H1 (cell line): ENCODE results near the gene DLG4. TPM values are rescaled to one million over a fixed set of nuclear protein-coding genes. Genes with fewer than 3 reads are reported as not detected.

ENCODE experiments used
- BACH1 ChIP-seq: IDR thresholded peaks from 2 replicates; pipeline ENCODE4 v1.6.1; 2012; ENCODE audit warnings: low read length, improper control_type of control experiment
- CBX5 ChIP-seq: fragments of 300-800, 300-1000 bp; sonication (generic); IDR thresholded peaks from 2 replicates; pipeline ENCODE4 v1.7.1; 2016; ENCODE audit warnings: antibody characterized with exemption, low read length, low read depth
- CHD1 ChIP-seq: IDR thresholded peaks from 2 replicates; pipeline ENCODE4 v1.6.1; 2012; ENCODE audit warnings: low read depth, low read length, improper control_type of control experiment
- CTBP2 ChIP-seq: IDR thresholded peaks from 2 replicates; pipeline ENCODE4 v1.7.0; 2011; ENCODE audit warnings: borderline replicate concordance, mild to moderate bottlenecking, moderate library complexity, mixed read lengths, low read length; ENCODE audit not compliant: insufficient read depth, insufficient read length
- EZH2 ChIP-seq: fragments of 200-600 bp; sonication (generic); IDR thresholded peaks from 2 replicates; pipeline ENCODE4 v1.7.1; 2012; ENCODE audit warnings: low read depth, mild to moderate bottlenecking, moderate library complexity, low read length, inconsistent platforms; ENCODE audit not compliant: severe bottlenecking
- GABPA ChIP-seq: IDR thresholded peaks from 2 replicates; pipeline ENCODE4 v1.6.1; 2011; ENCODE audit warnings: mild to moderate bottlenecking, low read length, moderate library complexity, borderline replicate concordance; ENCODE audit not compliant: insufficient read depth
- HDAC2 ChIP-seq, 2 experiments: fragments of 300-600 bp in 1 of 2; sonication (generic) in 1 of 2; IDR thresholded peaks; 2 replicates each; pipeline ENCODE4 v1.6.1; 2011 to 2012; ENCODE audit warnings: low read depth in 2 of 2, low read length in 2 of 2, mild to moderate bottlenecking in 2 of 2, moderate library complexity in 2 of 2, borderline replicate concordance in 1 of 2, inconsistent platforms in 1 of 2
- KDM1A ChIP-seq: fragments of 200-600, 300-600 bp; sonication (generic); IDR thresholded peaks from 2 replicates; pipeline ENCODE4 v1.7.1; 2016; ENCODE audit warnings: mild to moderate bottlenecking, low read length, borderline replicate concordance
- NANOG ChIP-seq: IDR thresholded peaks from 2 replicates; pipeline ENCODE4 v1.6.1; 2011; ENCODE audit warnings: low read length, low read depth, mild to moderate bottlenecking, inconsistent platforms; ENCODE audit not compliant: insufficient read depth, poor library complexity, severe bottlenecking
- NRF1 ChIP-seq: IDR thresholded peaks from 2 replicates; pipeline ENCODE4 v1.6.1; 2011; ENCODE audit warnings: mild to moderate bottlenecking, low read depth, low read length, improper control_type of control experiment
- RXRA ChIP-seq: IDR thresholded peaks from 2 replicates; pipeline ENCODE4 v1.6.1; 2011; ENCODE audit warnings: low read depth, mild to moderate bottlenecking, low read length, moderate library complexity; ENCODE audit not compliant: insufficient read depth
- SAP30 ChIP-seq: fragments of 300-600 bp; sonication (generic); IDR thresholded peaks from 2 replicates; pipeline ENCODE4 v1.7.1; 2012; ENCODE audit warnings: low read length, moderate library complexity, mild to moderate bottlenecking, inconsistent platforms; ENCODE audit not compliant: insufficient read depth, insufficient replicate concordance
- SIX5 ChIP-seq: IDR thresholded peaks from 2 replicates; pipeline ENCODE4 v1.6.1; 2011; ENCODE audit warnings: mild to moderate bottlenecking, low read depth, low read length
- SP1 ChIP-seq: IDR thresholded peaks from 2 replicates; pipeline ENCODE4 v1.6.1; 2011; ENCODE audit warnings: low read depth, low read length
- SUZ12 ChIP-seq: fragments of 200-600 bp; sonication (generic); IDR thresholded peaks from 2 replicates; pipeline ENCODE4 v1.6.1; 2012; ENCODE audit warnings: mild to moderate bottlenecking, inconsistent platforms, low read length, moderate library complexity, mixed read lengths
- ZNF274 ChIP-seq: IDR thresholded peaks from 2 replicates; pipeline ENCODE4 v1.7.0; 2012; ENCODE audit warnings: low read length, borderline replicate concordance; ENCODE audit errors: extremely low read depth
- polyA plus RNA-seq, 7 experiments: library from polyadenylated mRNA; depleted of rRNA in 3 of 7; stranded (reverse) in 5 of 7; unstranded in 2 of 7; fragments of >200 nt in 5 of 7; fragments of 200-250 nt in 2 of 7; gene quantifications; 1 replicate in 5 of 7; 2 replicates in 1 of 7; 4 replicates in 1 of 7; pipeline versions ENCODE4 v1.2.1 to v1.2.3, GENCODE V29; 2011 to 2013; ENCODE audit warnings: missing spikeins in 2 of 7, mixed read lengths in 2 of 7
- total RNA-seq: library from RNA; stranded (reverse); fragmentation: NEBNext Ultra II Directional; extraction: Animal tissue kit (Norgen Biotek cat#: 25700); gene quantifications from 2 replicates; pipeline ENCODE4 v1.2.1, GENCODE V29; 2021
- TF ChIP-seq, protein P1 (sequence below): IDR thresholded peaks from 2 replicates; pipeline ENCODE4 v1.6.1; 2012; ENCODE audit warnings: low read length, inconsistent platforms
- TF ChIP-seq, protein P2 (sequence below): IDR thresholded peaks from 2 replicates; pipeline ENCODE4 v1.6.1; 2011; ENCODE audit warnings: low read depth, mild to moderate bottlenecking, low read length; ENCODE audit not compliant: insufficient read depth

The DLG4 gene
- total and polyA plus RNA-seq, 2 of the 8 experiments (the other 6 are each of a cell fraction or from before 2014, with no cell fraction given) = 18.9 to 45.9 TPM

DNA sequence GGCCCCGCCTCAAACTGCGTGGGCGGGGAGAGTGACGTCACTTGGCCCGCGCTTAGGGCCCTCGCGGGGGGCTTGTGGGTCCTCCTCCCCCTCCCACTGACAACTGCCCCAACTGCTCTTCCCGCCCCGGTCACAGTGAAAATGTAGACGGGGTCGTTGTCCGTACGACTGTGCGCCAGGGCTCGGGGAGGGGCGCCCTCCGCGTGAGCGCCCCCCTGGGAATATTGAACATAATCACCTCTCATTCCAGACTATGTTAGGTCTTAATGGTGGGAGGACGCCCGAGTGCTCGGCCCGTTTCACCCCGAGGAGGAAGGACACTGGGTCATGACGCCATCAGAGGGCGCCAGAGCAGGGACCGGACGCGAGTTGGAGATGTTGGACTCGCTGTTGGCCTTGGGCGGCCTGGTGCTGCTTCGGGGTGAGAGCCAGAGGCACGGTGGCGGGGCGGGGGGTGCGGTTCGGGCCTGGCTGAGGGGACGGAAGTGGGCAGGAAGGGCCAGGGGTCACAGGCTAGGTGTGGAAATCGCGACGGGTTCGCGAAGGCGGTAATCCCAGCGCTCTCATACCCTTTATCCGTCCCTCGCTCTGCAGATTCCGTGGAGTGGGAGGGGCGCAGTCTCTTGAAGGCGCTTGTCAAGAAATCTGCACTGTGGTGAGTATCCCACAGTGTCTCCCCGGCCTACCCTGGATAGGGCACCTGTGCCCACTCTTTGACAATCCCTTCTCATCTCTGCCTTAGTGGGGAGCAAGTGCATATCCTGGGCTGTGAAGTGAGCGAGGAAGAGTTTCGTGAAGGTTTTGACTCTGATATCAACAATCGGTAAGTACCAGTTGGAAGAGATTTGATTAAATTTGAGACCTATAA, 32.8 kb upstream of the DLG4 start, which contains the start of gene ELP5 (continued):
- TF ChIP-seq SUZ12 (no peak), NANOG (no peak), BACH1 (0 out of 2 replicates have a peak, but pooled peaks have one; percentile 20), ZNF274 (no peak), NRF1 (no peak), GABPA (no peak), CHD1 (no peak), KDM1A (peak; percentile 22; the same call in 1 of the 2 replicates), CTBP2 (no peak), SP1 (no peak), HDAC2 (IDR thresholded peaks at IDR 0.05; ENCODE audit: borderline replicate concordance in 1 of 2, low read depth in 2 of 2, low read length in 2 of 2) (0 out of 4 replicates have a peak, but pooled peaks of 1 of the 2 experiments have one; percentile 32), EZH2 (no peak), CBX5 (no peak), SIX5 (no peak), SAP30 (peak; percentile 11), RXRA (no peak)
- TF ChIP-seq, protein P1, sequence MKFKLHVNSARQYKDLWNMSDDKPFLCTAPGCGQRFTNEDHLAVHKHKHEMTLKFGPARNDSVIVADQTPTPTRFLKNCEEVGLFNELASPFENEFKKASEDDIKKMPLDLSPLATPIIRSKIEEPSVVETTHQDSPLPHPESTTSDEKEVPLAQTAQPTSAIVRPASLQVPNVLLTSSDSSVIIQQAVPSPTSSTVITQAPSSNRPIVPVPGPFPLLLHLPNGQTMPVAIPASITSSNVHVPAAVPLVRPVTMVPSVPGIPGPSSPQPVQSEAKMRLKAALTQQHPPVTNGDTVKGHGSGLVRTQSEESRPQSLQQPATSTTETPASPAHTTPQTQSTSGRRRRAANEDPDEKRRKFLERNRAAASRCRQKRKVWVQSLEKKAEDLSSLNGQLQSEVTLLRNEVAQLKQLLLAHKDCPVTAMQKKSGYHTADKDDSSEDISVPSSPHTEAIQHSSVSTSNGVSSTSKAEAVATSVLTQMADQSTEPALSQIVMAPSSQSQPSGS = peak; percentile 88; the same call in 1 of the 2 replicates
- TF ChIP-seq, protein P2, sequence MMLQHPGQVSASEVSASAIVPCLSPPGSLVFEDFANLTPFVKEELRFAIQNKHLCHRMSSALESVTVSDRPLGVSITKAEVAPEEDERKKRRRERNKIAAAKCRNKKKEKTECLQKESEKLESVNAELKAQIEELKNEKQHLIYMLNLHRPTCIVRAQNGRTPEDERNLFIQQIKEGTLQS = no peak
